K562 (cell line): Measurements from ENCODE around the gene GABRE. TPM values are rescaled to one million over a fixed set of nuclear protein-coding genes. Genes with fewer than 3 reads are reported as not detected.

ENCODE experiments used
- FIP1L1 ChIP-seq: fragments of 200-400 bp; formaldehyde crosslinking; IDR thresholded peaks from 2 replicates; pipeline ENCODE4 v1.6.1; 2018; ENCODE audit warnings: mild to moderate bottlenecking, low read depth, low read length; ENCODE audit not compliant: poor library complexity, severe bottlenecking
- GABPB2 ChIP-seq: fragments of 250-450 bp; sonication (Bioruptor Pico); conservative IDR thresholded peaks from 2 replicates; pipeline ENCODE4 v1.5.1; 2021; ENCODE audit warnings: mild to moderate bottlenecking
- JUND ChIP-seq, 2 experiments: IDR thresholded peaks; 2 replicates in 1 of 2; 3 replicates in 1 of 2; pipeline ENCODE4 v1.6.1; 2011; ENCODE audit warnings: borderline replicate concordance in 2 of 2, low read depth in 2 of 2, low read length in 2 of 2, improper control_type of control experiment in 1 of 2, missing biosample characterization in 1 of 2, missing genetic modification characterization in 1 of 2, missing genetic modification reagents in 1 of 2
- MAFF ChIP-seq: IDR thresholded peaks from 2 replicates; pipeline ENCODE4 v1.6.1; 2012; ENCODE audit warnings: low read length, improper control_type of control experiment
- NELFE ChIP-seq: IDR thresholded peaks from 2 replicates; pipeline ENCODE4 v1.6.1; 2011; ENCODE audit warnings: mild to moderate bottlenecking; ENCODE audit not compliant: insufficient read depth, insufficient read length
- NFE2 ChIP-seq: IDR thresholded peaks from 2 replicates; pipeline ENCODE4 v1.6.1; 2014; ENCODE audit warnings: antibody characterized with exemption, low read depth
- NFIC ChIP-seq: fragments of 450-650 bp; IDR thresholded peaks from 2 replicates; pipeline ENCODE4 v1.6.1; 2017; ENCODE audit warnings: mild to moderate bottlenecking, inconsistent platforms
- NFRKB ChIP-seq: fragments of 450-650 bp; IDR thresholded peaks from 2 replicates; pipeline ENCODE4 v1.6.1; 2016; ENCODE audit warnings: low read depth
- PHB ChIP-seq: fragments of 250-450 bp; sonication (Bioruptor Pico); IDR thresholded peaks from 2 replicates; pipeline ENCODE4 v1.5.0; 2021
- POLR3G ChIP-seq: IDR thresholded peaks from 2 replicates; pipeline ENCODE4 v1.6.1; 2011; ENCODE audit not compliant: insufficient read length, insufficient replicate concordance; ENCODE audit errors: extremely low read depth
- PPARD ChIP-seq: fragments of 250-450 bp; sonication (Bioruptor Pico); IDR thresholded peaks from 2 replicates; pipeline ENCODE4 v1.8.0; 2022; ENCODE audit warnings: inconsistent platforms, mild to moderate bottlenecking, moderate library complexity
- SUPT5H ChIP-seq: fragments of 450-650 bp; IDR thresholded peaks from 2 replicates; pipeline ENCODE4 v1.6.1; 2016
- TOE1 ChIP-seq, 2 experiments: fragments of 450-650 bp in 1 of 2; sonication (generic) in 1 of 2; formaldehyde crosslinking in 1 of 2; IDR thresholded peaks; 2 replicates each; pipeline versions ENCODE4 v1.7.1 to v1.8.0; 2016 to 2022; ENCODE audit warnings: borderline replicate concordance in 2 of 2, mild to moderate bottlenecking in 2 of 2, antibody characterized with exemption in 1 of 2, inconsistent platforms in 1 of 2, low read depth in 1 of 2, missing genetic modification reagents in 1 of 2, moderate library complexity in 1 of 2
- ZBTB1 ChIP-seq: sonication (generic); formaldehyde crosslinking; IDR thresholded peaks from 2 replicates; pipeline ENCODE4 v1.8.1; 2023; ENCODE audit warnings: missing genetic modification reagents, low read depth, mild to moderate bottlenecking, borderline replicate concordance
- ZFP30 ChIP-seq: fragments of 250-450 bp; sonication (Bioruptor Pico); IDR thresholded peaks from 2 replicates; pipeline ENCODE4 v1.8.0; 2022; ENCODE audit warnings: moderate library complexity, mild to moderate bottlenecking, inconsistent platforms, borderline replicate concordance
- ZZZ3 ChIP-seq: fragments of 450-650 bp; IDR thresholded peaks from 2 replicates; pipeline ENCODE4 v1.6.1; 2016; ENCODE audit warnings: antibody characterized with exemption, mild to moderate bottlenecking, moderate library complexity
- polyA plus RNA-seq, 8 experiments: library from polyadenylated mRNA; depleted of rRNA in 4 of 8; stranded (reverse) in 5 of 8; unstranded in 3 of 8; fragments of >200 nt; fragmentation: Nextera tagmentation in 2 of 8; fragmentation: Illumina TruSeq in 1 of 8; extraction: Ambion mirVana in 2 of 8; extraction: Trizol in 1 of 8; gene quantifications; 2 replicates each; pipeline versions ENCODE4 v1.2.1 to v1.2.3, GENCODE V29; 2011 to 2014; ENCODE audit warnings: inconsistent platforms in 1 of 8, missing spikeins in 1 of 8
- total RNA-seq, 7 experiments: library from RNA; depleted of rRNA in 6 of 7; stranded (reverse); fragments of >200 nt in 6 of 7; fragmentation: Illumina TruSeq in 2 of 7; extraction: Trizol in 2 of 7; gene quantifications; 2 replicates each; pipeline versions ENCODE4 v1.2.1 to v1.2.3, GENCODE V29; 2011 to 2021; ENCODE audit warnings: low replicate concordance in 1 of 7
- TF ChIP-seq, protein P1 (sequence below): sonication (generic); formaldehyde crosslinking; IDR thresholded peaks from 2 replicates; pipeline ENCODE4 v1.8.0; 2022; ENCODE audit warnings: mild to moderate bottlenecking, missing genetic modification reagents
- TF ChIP-seq, protein P2 (sequence below): fragments of 200-800 bp; sonication (Bioruptor generic); IDR thresholded peaks from 2 replicates; pipeline ENCODE4 v1.6.1; 2016; ENCODE audit warnings: missing genetic modification characterization, missing compliant biosample characterization

Gene GABRE
- total and polyA plus RNA-seq, 9 of the 15 experiments (the other 6 are each of a cell fraction or from before 2014, with no cell fraction given): 23.1 to 456 (median 148) TPM

DNA sequence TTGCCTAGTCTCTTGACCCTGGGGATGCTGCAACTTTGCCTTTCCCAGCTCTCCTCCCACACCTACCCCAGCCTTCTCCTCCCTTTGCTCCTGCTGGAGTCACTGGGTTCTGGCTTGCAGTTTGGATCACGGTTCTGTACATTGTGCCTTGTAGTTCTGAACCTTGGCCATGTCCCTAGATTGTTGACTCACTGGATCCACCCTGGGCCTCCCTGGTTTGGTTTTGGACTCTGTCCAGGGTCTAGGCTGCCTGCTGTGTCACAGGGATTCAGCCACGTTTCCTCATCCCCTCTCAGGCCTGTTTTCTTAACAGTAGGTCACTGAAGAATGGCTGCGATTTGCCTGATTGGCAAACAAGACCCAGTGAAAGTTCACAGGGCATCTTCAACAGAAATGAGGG is 11.5 kb upstream of the GABRE start (continued):
- TF ChIP-seq, protein P1, sequence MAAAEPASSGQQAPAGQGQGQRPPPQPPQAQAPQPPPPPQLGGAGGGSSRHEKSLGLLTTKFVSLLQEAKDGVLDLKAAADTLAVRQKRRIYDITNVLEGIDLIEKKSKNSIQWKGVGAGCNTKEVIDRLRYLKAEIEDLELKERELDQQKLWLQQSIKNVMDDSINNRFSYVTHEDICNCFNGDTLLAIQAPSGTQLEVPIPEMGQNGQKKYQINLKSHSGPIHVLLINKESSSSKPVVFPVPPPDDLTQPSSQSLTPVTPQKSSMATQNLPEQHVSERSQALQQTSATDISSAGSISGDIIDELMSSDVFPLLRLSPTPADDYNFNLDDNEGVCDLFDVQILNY: no peak
- TF ChIP-seq SUPT5H (no peak), PPARD (no peak), MAFF (no peak), NELFE (no peak), NFE2 (no peak), NFRKB (no peak), ZFP30 (CRISPR knock-in tag) (no peak), GABPB2 (CRISPR knock-in tag) (no peak), JUND (IDR thresholded peaks at IDR 0.05; ENCODE audit: borderline replicate concordance, low read depth, low read length) (peak; percentile 49; the same call in 1 of the 2 replicates), JUND (tag; IDR thresholded peaks at IDR 0.05; ENCODE audit: borderline replicate concordance, low read depth, low read length) (no peak; the same call in 2 of the 3 replicates), ZZZ3 (no peak), NFIC (peak; percentile 86), ZBTB1 (CRISPR knock-in tag) (no peak), TOE1 (IDR thresholded peaks at IDR 0.05; ENCODE audit: borderline replicate concordance) (no peak), TOE1 (CRISPR knock-in tag; IDR thresholded peaks at IDR 0.05; ENCODE audit: borderline replicate concordance, low read depth) (no peak), PHB (CRISPR knock-in tag) (no peak), FIP1L1 (no peak), POLR3G (no peak)
- TF ChIP-seq, protein P2, sequence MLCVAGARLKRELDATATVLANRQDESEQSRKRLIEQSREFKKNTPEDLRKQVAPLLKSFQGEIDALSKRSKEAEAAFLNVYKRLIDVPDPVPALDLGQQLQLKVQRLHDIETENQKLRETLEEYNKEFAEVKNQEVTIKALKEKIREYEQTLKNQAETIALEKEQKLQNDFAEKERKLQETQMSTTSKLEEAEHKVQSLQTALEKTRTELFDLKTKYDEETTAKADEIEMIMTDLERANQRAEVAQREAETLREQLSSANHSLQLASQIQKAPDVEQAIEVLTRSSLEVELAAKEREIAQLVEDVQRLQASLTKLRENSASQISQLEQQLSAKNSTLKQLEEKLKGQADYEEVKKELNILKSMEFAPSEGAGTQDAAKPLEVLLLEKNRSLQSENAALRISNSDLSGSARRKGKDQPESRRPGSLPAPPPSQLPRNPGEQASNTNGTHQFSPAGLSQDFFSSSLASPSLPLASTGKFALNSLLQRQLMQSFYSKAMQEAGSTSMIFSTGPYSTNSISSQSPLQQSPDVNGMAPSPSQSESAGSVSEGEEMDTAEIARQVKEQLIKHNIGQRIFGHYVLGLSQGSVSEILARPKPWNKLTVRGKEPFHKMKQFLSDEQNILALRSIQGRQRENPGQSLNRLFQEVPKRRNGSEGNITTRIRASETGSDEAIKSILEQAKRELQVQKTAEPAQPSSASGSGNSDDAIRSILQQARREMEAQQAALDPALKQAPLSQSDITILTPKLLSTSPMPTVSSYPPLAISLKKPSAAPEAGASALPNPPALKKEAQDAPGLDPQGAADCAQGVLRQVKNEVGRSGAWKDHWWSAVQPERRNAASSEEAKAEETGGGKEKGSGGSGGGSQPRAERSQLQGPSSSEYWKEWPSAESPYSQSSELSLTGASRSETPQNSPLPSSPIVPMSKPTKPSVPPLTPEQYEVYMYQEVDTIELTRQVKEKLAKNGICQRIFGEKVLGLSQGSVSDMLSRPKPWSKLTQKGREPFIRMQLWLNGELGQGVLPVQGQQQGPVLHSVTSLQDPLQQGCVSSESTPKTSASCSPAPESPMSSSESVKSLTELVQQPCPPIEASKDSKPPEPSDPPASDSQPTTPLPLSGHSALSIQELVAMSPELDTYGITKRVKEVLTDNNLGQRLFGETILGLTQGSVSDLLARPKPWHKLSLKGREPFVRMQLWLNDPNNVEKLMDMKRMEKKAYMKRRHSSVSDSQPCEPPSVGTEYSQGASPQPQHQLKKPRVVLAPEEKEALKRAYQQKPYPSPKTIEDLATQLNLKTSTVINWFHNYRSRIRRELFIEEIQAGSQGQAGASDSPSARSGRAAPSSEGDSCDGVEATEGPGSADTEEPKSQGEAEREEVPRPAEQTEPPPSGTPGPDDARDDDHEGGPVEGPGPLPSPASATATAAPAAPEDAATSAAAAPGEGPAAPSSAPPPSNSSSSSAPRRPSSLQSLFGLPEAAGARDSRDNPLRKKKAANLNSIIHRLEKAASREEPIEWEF (CRISPR knock-in tag): no peak
